ENCODE data around the gene MTHFSD. TPM values are rescaled to one million over a fixed set of nuclear protein-coding genes. Genes with fewer than 3 reads are reported as not detected.

MTHFSD gene
- total and polyA plus RNA-seq, 2 of the 8 experiments (the other 6 are each of a cell fraction or from before 2014, with no cell fraction given), result 7.1 to 9.8 TPM

DNA sequence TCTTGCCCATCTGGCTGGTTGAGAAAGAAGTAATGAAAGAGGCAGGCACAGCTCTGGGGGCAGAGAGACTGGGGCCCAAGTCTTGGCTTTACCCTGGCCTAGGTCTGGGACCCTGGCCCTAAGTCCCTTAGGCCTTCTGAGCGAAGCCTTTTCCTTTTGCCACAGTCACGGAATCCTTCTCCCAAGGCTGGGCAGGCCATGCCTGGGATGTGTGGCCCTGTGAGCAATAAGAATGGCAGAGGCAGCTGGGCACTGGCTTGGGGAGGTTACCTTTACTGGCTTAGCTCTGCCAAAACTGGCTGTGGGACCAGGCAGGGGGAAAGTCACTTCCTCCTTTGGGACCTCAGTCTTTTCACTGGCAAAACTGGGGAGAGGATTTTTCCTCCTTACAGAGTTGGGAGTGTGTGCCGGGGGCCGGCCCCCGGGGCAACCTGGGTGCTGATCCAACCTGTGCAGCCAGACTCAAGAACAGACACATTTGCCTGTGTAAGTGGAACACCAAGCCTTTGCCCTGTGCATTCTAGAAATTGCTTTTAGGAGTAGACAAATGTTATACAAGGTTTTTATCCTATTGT lies 31.8 kb downstream of the MTHFSD start:
- Histone ChIP-seq H2AFZ (ENCODE audit: low read length) (no peak overlapping the region), H3K4me1 (replicated peaks in 1 of 4; ENCODE audit: control insufficient read depth in 3 of 4, insufficient read depth in 4 of 4, low read length in 3 of 4) (no peaks in the 10 kb centered on the region), H3K56ac (replicated peaks; ENCODE audit: insufficient read length, low read depth, low read length) (no peak overlapping the region), H3K23ac (ENCODE audit: insufficient read length) (no peak overlapping the region), H4K8ac (ENCODE audit: extremely low read depth, insufficient read depth, low read length) (no peak overlapping the region), H3K4me2 (ENCODE audit: insufficient read depth in 1 of 2, low read depth in 2 of 2, low read length in 2 of 2) (no peak overlapping the region), H4K20me1 (replicated peaks in 1 of 2; ENCODE audit: control insufficient read depth in 1 of 2, insufficient read depth in 2 of 2, low read length in 2 of 2) (peaks cover 0 to 3% of the 10 kb centered on the region in 2 experiments), H3K79me2 (ENCODE audit: control insufficient read depth in 1 of 2, insufficient read depth in 2 of 2, low read length in 2 of 2) (no peaks in the 10 kb centered on the region), H3K9ac (replicated peaks in 1 of 4; ENCODE audit: extremely low read depth in 1 of 4, low read depth in 3 of 4, low read length in 3 of 4) (no peak overlapping the region), H2BK15ac (ENCODE audit: low read length) (no peak overlapping the region), H2BK12ac (ENCODE audit: low read depth, low read length) (no peak overlapping the region), H3K79me1 (ENCODE audit: low read depth, low read length) (no peaks in the 10 kb centered on the region), H3K4ac (replicated peaks; ENCODE audit: insufficient read length, low read depth, low read length) (no peak overlapping the region), H3K27ac (ENCODE audit: low read depth, low read length) (no peak overlapping the region), H4K91ac (replicated peaks; ENCODE audit: insufficient read length, low read length) (no peak overlapping the region), H3K36me3 (ENCODE audit: control insufficient read depth in 2 of 4, insufficient read depth in 4 of 4, low read length in 3 of 4) (no peaks in the 10 kb centered on the region), H3K4me3 (ENCODE audit: extremely low read depth in 1 of 4, insufficient read depth in 2 of 4, low read depth in 3 of 4, low read length in 4 of 4) (no peak overlapping the region), H3K14ac (ENCODE audit: insufficient read length) (no peak overlapping the region), H2BK120ac (replicated peaks; ENCODE audit: low read depth, low read length) (no peak overlapping the region), H3K23me2 (ENCODE audit: low read depth, low read length) (no peaks in the 10 kb centered on the region), H3K9me3 (ENCODE audit: insufficient read depth in 2 of 2, low read depth in 1 of 2, low read length in 1 of 2) (peaks cover 3 to 7% of the 10 kb centered on the region in 2 experiments; a peak in 2 of 4 replicates), H2AK5ac (ENCODE audit: low read depth, low read length) (no peak overlapping the region), H4K5ac (ENCODE audit: insufficient read length, low read depth, low read length) (no peak overlapping the region), H2BK5ac (ENCODE audit: low read depth, low read length) (no peak overlapping the region), H2BK20ac (ENCODE audit: low read length) (no peak overlapping the region), H3K18ac (ENCODE audit: extremely low read depth, low read length) (no peak overlapping the region), H3K27me3 (replicated peaks in 1 of 4; ENCODE audit: control insufficient read depth in 3 of 4, extremely low read depth in 1 of 4, insufficient read depth in 3 of 4, low read length in 3 of 4) (peaks cover 10 to 20% (median 14%) of the 10 kb centered on the region in 4 experiments)
- no peak for DNase-seq (ENCODE audit: low read depth in 1 of 2, low spot score in 2 of 2)
- ChIA-PET CTCF (ENCODE audit: partially characterized antibody) (interaction anchor here (0.8 to 1.5 kb wide), 2 partner anchors 503 to 702 kb away, joined by 3 to 4 read pairs; no protein-coding TSS in a partner anchor), POLR2A (ENCODE audit: partially characterized antibody) (interaction anchor here (0.8 to 1.2 kb wide), 2 partner anchors 30 to 453 kb away, joined by 3 read pairs; no protein-coding TSS in a partner anchor)
- WGBS, 2 experiments (ENCODE audit: extremely low coverage in 1 of 2, insufficient coverage in 1 of 2, insufficient read length in 1 of 2, insufficient replicate concordance in 2 of 2, low coverage in 1 of 2, low lambda C conversion rate in 2 of 2, missing lambda C conversion rate in 1 of 2), result 85% methylated on average over 5 of the region's 5 CpGs; no CpG with 5 or more reads in 1 of the 2 experiments
- no peak for FAIRE-seq
- TF ChIP-seq JUND (IDR thresholded peaks at IDR 0.05; ENCODE audit: low read length), result no peak
- TF ChIP-seq USF2 (IDR thresholded peaks at IDR 0.05; ENCODE audit: low read length), result no peak
- no peak for TF ChIP-seq ASH2L (IDR thresholded peaks at IDR 0.05; ENCODE audit: low read length)
- no peak for TF ChIP-seq HDAC2 (IDR thresholded peaks at IDR 0.05; ENCODE audit: borderline replicate concordance in 1 of 2, low read depth in 2 of 2, low read length in 2 of 2)

All from H1 (cell line).